Gastroesophageal sphincter (tissue), 4 donors: ENCODE results near the gene USP43. TPM values are rescaled to one million over a fixed set of nuclear protein-coding genes. Genes with fewer than 3 reads are reported as not detected.

Experiments used
- ATAC-seq: fragments of 150-250 bp; one replicate; pipeline ENCODE4 v1.9.1; 2016; ENCODE audit warnings: mild to moderate bottlenecking, moderate library complexity
- H3K27ac ChIP-seq, 4 donors: fragments of 200-600 bp; sonication (generic) in 3 of 4; 1 replicate in 3 of 4; 2 replicates in 1 of 4; pipeline ENCODE4 v1.5.1; 2016 to 2019
- H3K27me3 ChIP-seq: fragments of 200-600 bp; sonication (generic); one replicate; pipeline ENCODE4 v1.5.1; 2019
- H3K36me3 ChIP-seq, 2 donors: fragments of 200-600 bp; sonication (generic); one replicate each; pipeline ENCODE4 v1.5.1; 2019; ENCODE audit warnings: control low read depth in 1 of 2
- H3K4me1 ChIP-seq, 3 donors: fragments of 200-600 bp; sonication (generic); 1 replicate in 2 of 3; 2 replicates in 1 of 3; pipeline ENCODE4 v1.5.1; 2016 to 2019; ENCODE audit warnings: control low read depth in 2 of 3
- H3K4me3 ChIP-seq, 2 donors: fragments of 200-600 bp; sonication (generic); one replicate each; pipeline ENCODE4 v1.5.1; 2019; ENCODE audit warnings: mild to moderate bottlenecking in 1 of 2, moderate library complexity in 1 of 2
- H3K9me3 ChIP-seq, 3 donors: fragments of 200-600 bp; sonication (generic); one replicate each; pipeline ENCODE4 v1.5.1; 2017 to 2019; ENCODE audit warnings: control low read depth in 2 of 3
- EP300 ChIP-seq: sonication (generic); formaldehyde crosslinking; IDR thresholded peaks from one replicate; pipeline ENCODE4 v1.6.1; 2017; ENCODE audit warnings: antibody characterized with exemption, mild to moderate bottlenecking
- POLR2A ChIP-seq, 2 donors: fragments of 450-650 bp; IDR thresholded peaks; one replicate each; pipeline ENCODE4 v1.6.1; 2017; ENCODE audit warnings: antibody characterized with exemption in 2 of 2, mild to moderate bottlenecking in 2 of 2, moderate library complexity in 1 of 2
- POLR2AphosphoS5 ChIP-seq: sonication (generic); formaldehyde crosslinking; IDR thresholded peaks from one replicate; pipeline ENCODE4 v1.6.1; 2017; ENCODE audit warnings: antibody characterized with exemption
- WGBS, 2 donors: methylation state at CpG; one replicate each; pipeline ENCODE4 v1.1.5; 2018; ENCODE audit warnings: low coverage in 1 of 2; 5-methylcytosine and 5-hydroxymethylcytosine counted together
- total RNA-seq, 4 donors: library from RNA; depleted of rRNA; stranded (reverse); fragments of >200 nt; gene quantifications; one replicate each; pipeline ENCODE4 v1.1.0, GENCODE V29; 2016
- TF ChIP-seq, protein P1 (sequence below), 4 experiments: fragments of 200-600 bp in 2 of 4; fragments of 450-650 bp in 2 of 4; sonication (generic) in 1 of 4; IDR thresholded peaks; one replicate each; pipeline ENCODE4 v1.5.1; 2017 to 2019; ENCODE audit warnings: antibody characterized with exemption in 4 of 4, mild to moderate bottlenecking in 2 of 4, moderate library complexity in 2 of 4

Gene USP43
- total RNA-seq, 4 donors from 2014 or later: 0.17 to 0.27 TPM; not detected in 2

GRCh38 chr17:9611557-9611956, 33.8 kb upstream of the USP43 start:
- no peak overlapping the region for H3K4me3 ChIP-seq
- no peaks in the 10 kb centered on the region for H3K9me3 ChIP-seq
- no peaks in the 10 kb centered on the region for H3K4me1 ChIP-seq
- H3K27me3 ChIP-seq: no peaks in the 10 kb centered on the region
- ATAC-seq: no peak
- WGBS, 2 donors: 63 to 72% methylated on average over 2 of the region's 2 CpGs
- H3K36me3 ChIP-seq: no peaks in the 10 kb centered on the region
- TF ChIP-seq POLR2A (IDR thresholded peaks at IDR 0.05): no peak
- no peak for TF ChIP-seq EP300
- TF ChIP-seq POLR2AphosphoS5: no peak
- TF ChIP-seq, protein P1, sequence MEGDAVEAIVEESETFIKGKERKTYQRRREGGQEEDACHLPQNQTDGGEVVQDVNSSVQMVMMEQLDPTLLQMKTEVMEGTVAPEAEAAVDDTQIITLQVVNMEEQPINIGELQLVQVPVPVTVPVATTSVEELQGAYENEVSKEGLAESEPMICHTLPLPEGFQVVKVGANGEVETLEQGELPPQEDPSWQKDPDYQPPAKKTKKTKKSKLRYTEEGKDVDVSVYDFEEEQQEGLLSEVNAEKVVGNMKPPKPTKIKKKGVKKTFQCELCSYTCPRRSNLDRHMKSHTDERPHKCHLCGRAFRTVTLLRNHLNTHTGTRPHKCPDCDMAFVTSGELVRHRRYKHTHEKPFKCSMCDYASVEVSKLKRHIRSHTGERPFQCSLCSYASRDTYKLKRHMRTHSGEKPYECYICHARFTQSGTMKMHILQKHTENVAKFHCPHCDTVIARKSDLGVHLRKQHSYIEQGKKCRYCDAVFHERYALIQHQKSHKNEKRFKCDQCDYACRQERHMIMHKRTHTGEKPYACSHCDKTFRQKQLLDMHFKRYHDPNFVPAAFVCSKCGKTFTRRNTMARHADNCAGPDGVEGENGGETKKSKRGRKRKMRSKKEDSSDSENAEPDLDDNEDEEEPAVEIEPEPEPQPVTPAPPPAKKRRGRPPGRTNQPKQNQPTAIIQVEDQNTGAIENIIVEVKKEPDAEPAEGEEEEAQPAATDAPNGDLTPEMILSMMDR (IDR thresholded peaks at IDR 0.05): no peak
- H3K27ac ChIP-seq: no peak overlapping the region

DNA sequence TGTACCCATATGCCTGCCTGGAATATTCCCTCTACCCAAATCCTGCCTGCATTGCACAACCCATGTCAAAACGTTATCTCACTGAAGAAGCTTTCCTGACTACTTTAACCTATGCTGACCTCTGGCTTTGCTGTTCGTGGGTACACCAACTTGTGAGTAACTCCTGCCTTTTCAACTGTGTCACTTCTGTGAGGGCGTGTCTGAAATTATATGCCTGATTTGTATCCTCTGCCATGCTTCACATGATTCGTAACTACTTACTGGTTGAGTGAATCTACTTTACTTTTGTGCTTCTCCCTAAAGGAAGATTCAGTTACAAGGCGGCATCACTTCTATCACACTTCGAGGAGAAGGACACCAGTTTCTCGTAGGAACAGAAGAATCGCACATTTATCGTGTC, 33.3 kb upstream of the USP43 start:
- Histone ChIP-seq H3K9me3 (no peaks in the 10 kb centered on the region), H3K36me3 (no peaks in the 10 kb centered on the region), H3K27ac (no peak overlapping the region), H3K4me1 (no peaks in the 10 kb centered on the region), H3K27me3 (no peaks in the 10 kb centered on the region), H3K4me3 (no peak overlapping the region)
- 61 to 75% methylated on average over 7 to 9 of the region's 9 CpGs for WGBS, 2 donors
- TF ChIP-seq POLR2A (IDR thresholded peaks at IDR 0.05): no peak
- TF ChIP-seq, protein P1 (IDR thresholded peaks at IDR 0.05): no peak
- TF ChIP-seq POLR2AphosphoS5: no peak
- no peak for TF ChIP-seq EP300
- no peak for ATAC-seq

- 0 to 38% methylated on average over 1 to 2 of the region's 2 CpGs for WGBS, 2 donors
- Histone ChIP-seq H3K4me3 (no peak overlapping the region), H3K9me3 (no peaks in the 10 kb centered on the region), H3K4me1 (no peaks in the 10 kb centered on the region), H3K36me3 (no peaks in the 10 kb centered on the region), H3K27me3 (no peaks in the 10 kb centered on the region), H3K27ac (no peak overlapping the region)
- ATAC-seq: no peak
- no peak for TF ChIP-seq POLR2AphosphoS5
These were observed 29.8 kb upstream of the USP43 start for GRCh38 chr17:9615486-9615885.

- TF ChIP-seq POLR2AphosphoS5 (no peak), POLR2A (IDR thresholded peaks at IDR 0.05) (no peak), EP300 (no peak)
- TF ChIP-seq, protein P1 (IDR thresholded peaks at IDR 0.05): no peak
- Histone ChIP-seq H3K4me1 (no peaks in the 10 kb centered on the region), H3K36me3 (no peaks in the 10 kb centered on the region), H3K27me3 (no peaks in the 10 kb centered on the region), H3K9me3 (peaks cover 0 to 40% (median 0%) of the 10 kb centered on the region in 3 donors), H3K4me3 (no peak overlapping the region), H3K27ac (no peak overlapping the region)
- ATAC-seq: no peak
These were observed 22.4 kb upstream of the USP43 start for GRCh38 chr17:9622961-9623360.

DNA sequence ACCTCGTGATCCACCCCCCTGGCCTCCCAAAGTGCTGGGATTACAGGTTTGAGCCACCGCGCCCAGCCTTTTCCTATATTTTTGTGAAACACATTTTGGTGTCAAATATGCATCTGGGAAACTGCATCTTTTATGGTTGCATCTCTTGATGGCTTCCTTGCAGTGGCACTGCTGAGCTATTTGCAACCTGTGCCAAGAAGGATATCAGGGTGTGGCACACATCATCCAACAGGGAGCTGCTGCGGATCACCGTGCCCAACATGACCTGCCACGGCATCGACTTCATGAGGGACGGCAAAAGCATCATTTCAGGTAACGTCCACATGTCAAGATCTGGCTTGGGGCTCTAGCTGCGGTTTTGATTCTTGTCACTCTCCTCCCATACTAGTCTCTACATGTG, 16.8 kb upstream of the USP43 start:
- Histone ChIP-seq H3K9me3 (peaks cover 0 to 22% (median 0%) of the 10 kb centered on the region in 3 donors), H3K27me3 (peaks cover 13% of the 10 kb centered on the region), H3K4me3 (no peak overlapping the region), H3K4me1 (no peaks in the 10 kb centered on the region), H3K27ac (no peak overlapping the region), H3K36me3 (no peaks in the 10 kb centered on the region)
- 95 to 96% methylated on average over 5 to 8 of the region's 10 CpGs for WGBS, 2 donors
- TF ChIP-seq EP300: no peak
- TF ChIP-seq POLR2AphosphoS5: no peak
- TF ChIP-seq, protein P1 (IDR thresholded peaks at IDR 0.05): no peak
- no peak for TF ChIP-seq POLR2A (IDR thresholded peaks at IDR 0.05)
- no peak for ATAC-seq
